Suprapubic skin (tissue), 4 donors: Measurements from ENCODE around the gene ITGA1. TPM values are rescaled to one million over a fixed set of nuclear protein-coding genes. Genes with fewer than 3 reads are reported as not detected.

Experiments used
- DNase-seq, 2 donors: peaks; one replicate each; pipeline ENCODE4 v3.0.0-alpha.2; 2019; ENCODE audit warnings: low spot score in 2 of 2
- H3K27ac ChIP-seq: fragments of 200-600 bp; sonication (generic); one replicate; pipeline ENCODE4 v1.5.1; 2019
- H3K27me3 ChIP-seq: fragments of 200-600 bp; sonication (generic); one replicate; pipeline ENCODE4 v1.5.1; 2019
- H3K36me3 ChIP-seq: fragments of 200-600 bp; sonication (generic); one replicate; pipeline ENCODE4 v1.5.1; 2019
- H3K4me1 ChIP-seq: fragments of 200-600 bp; sonication (generic); one replicate; pipeline ENCODE4 v1.5.1; 2019
- H3K4me3 ChIP-seq: fragments of 200-600 bp; sonication (generic); one replicate; pipeline ENCODE4 v1.5.1; 2019; ENCODE audit warnings: mild to moderate bottlenecking
- H3K9me3 ChIP-seq: fragments of 200-600 bp; sonication (generic); one replicate; pipeline ENCODE4 v1.5.1; 2019
- EP300 ChIP-seq: sonication (generic); formaldehyde crosslinking; IDR thresholded peaks from one replicate; pipeline ENCODE4 v1.6.1; 2017; ENCODE audit warnings: antibody characterized with exemption
- POLR2A ChIP-seq, 2 donors: fragments of 450-650 bp; IDR thresholded peaks; one replicate each; pipeline ENCODE4 v1.6.1; 2017; ENCODE audit warnings: antibody characterized with exemption in 2 of 2, mild to moderate bottlenecking in 2 of 2, moderate library complexity in 2 of 2
- POLR2AphosphoS5 ChIP-seq, 3 donors: sonication (generic); formaldehyde crosslinking; IDR thresholded peaks; one replicate each; pipeline ENCODE4 v1.6.1; 2017; ENCODE audit warnings: antibody characterized with exemption in 3 of 3
- WGBS: methylation state at CpG from one replicate; pipeline ENCODE4 v1.1.5; 2018; 5-methylcytosine and 5-hydroxymethylcytosine counted together
- total RNA-seq, 4 donors: library from RNA; depleted of rRNA; stranded (reverse); fragments of >200 nt; gene quantifications; one replicate each; pipeline ENCODE4 v1.1.0, GENCODE V29; 2016
- TF ChIP-seq, protein P1 (sequence below), 2 donors: fragments of 200-600 bp in 1 of 2; fragments of 450-650 bp in 1 of 2; sonication (generic) in 1 of 2; IDR thresholded peaks; one replicate each; pipeline ENCODE4 v1.5.1; 2016 to 2019; ENCODE audit warnings: antibody characterized with exemption in 2 of 2, mild to moderate bottlenecking in 1 of 2, moderate library complexity in 1 of 2

ITGA1 gene
- total RNA-seq, 4 donors from 2014 or later = 2.4 to 9.8 (median 5.9) TPM

DNA sequence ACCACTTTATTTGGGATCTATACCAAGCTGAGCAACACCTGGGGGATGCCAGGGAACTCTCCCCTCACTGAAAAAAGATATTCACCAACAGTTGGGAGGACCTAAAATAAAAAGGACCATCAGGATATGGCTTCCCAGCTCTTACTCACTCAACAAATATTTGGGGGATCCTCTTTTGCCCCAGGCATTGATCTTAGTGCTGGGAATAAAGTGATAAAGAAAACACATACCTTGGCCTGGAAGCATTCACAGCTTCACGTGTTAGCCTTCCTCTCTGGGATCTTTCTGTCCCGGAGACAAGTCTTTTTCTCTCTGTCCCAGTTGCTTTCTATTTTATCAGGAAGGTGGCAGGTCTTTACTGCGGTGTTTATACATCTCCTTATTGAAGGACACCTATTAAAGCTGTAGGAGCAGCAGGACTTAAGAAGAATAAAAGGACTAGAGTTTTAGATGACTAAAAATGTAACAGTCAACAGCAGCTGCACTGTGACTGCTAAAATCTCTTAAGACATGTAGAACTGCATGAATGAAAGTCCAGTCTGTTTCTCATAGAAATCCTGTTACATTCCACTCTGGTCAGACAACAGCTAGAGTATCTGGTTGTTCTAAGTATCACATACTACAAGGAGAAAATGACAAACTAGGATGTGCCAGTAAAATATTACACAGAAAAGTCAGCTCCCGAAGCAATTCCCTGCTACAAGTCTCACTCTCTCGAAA, 111.4 kb downstream of the ITGA1 start:
- WGBS = 59% methylated on average over 5 of the region's 5 CpGs
- no peak for DNase-seq
- no peak for TF ChIP-seq EP300
- no peak for TF ChIP-seq POLR2AphosphoS5 (IDR thresholded peaks at IDR 0.05)
- no peak for TF ChIP-seq POLR2A (IDR thresholded peaks at IDR 0.05)
- TF ChIP-seq, protein P1, sequence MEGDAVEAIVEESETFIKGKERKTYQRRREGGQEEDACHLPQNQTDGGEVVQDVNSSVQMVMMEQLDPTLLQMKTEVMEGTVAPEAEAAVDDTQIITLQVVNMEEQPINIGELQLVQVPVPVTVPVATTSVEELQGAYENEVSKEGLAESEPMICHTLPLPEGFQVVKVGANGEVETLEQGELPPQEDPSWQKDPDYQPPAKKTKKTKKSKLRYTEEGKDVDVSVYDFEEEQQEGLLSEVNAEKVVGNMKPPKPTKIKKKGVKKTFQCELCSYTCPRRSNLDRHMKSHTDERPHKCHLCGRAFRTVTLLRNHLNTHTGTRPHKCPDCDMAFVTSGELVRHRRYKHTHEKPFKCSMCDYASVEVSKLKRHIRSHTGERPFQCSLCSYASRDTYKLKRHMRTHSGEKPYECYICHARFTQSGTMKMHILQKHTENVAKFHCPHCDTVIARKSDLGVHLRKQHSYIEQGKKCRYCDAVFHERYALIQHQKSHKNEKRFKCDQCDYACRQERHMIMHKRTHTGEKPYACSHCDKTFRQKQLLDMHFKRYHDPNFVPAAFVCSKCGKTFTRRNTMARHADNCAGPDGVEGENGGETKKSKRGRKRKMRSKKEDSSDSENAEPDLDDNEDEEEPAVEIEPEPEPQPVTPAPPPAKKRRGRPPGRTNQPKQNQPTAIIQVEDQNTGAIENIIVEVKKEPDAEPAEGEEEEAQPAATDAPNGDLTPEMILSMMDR (IDR thresholded peaks at IDR 0.05) = no peak

GRCh38 chr5:52903142-52903541, 115.4 kb downstream of the ITGA1 start:
- DNase-seq = no peak
- no peak overlapping the region for H3K27ac ChIP-seq
- H3K36me3 ChIP-seq = no peaks in the 10 kb centered on the region
- H3K4me1 ChIP-seq = no peaks in the 10 kb centered on the region
- no peaks in the 10 kb centered on the region for H3K9me3 ChIP-seq
- H3K4me3 ChIP-seq = no peak overlapping the region
- 82% methylated on average over 2 of the region's 2 CpGs for WGBS
- no peaks in the 10 kb centered on the region for H3K27me3 ChIP-seq
- no peak for TF ChIP-seq POLR2A (IDR thresholded peaks at IDR 0.05)
- TF ChIP-seq POLR2AphosphoS5 (IDR thresholded peaks at IDR 0.05) = no peak
- TF ChIP-seq, protein P1 (IDR thresholded peaks at IDR 0.05) = no peak
- no peak for TF ChIP-seq EP300

More for the DNA sequence above, 111.4 kb downstream of the ITGA1 start:
- no peaks in the 10 kb centered on the region for H3K9me3 ChIP-seq
- no peak overlapping the region for H3K4me3 ChIP-seq
- peaks cover 11% of the 10 kb centered on the region for H3K4me1 ChIP-seq
- no peaks in the 10 kb centered on the region for H3K27me3 ChIP-seq
- H3K27ac ChIP-seq = no peak overlapping the region
- no peaks in the 10 kb centered on the region for H3K36me3 ChIP-seq

GRCh38 chr5:52906343-52906742, 118.6 kb downstream of the ITGA1 start:
- Histone ChIP-seq H3K4me1 (no peaks in the 10 kb centered on the region), H3K9me3 (no peaks in the 10 kb centered on the region), H3K36me3 (no peaks in the 10 kb centered on the region), H3K4me3 (no peak overlapping the region), H3K27ac (no peak overlapping the region), H3K27me3 (no peaks in the 10 kb centered on the region)
- no peak for DNase-seq
- TF ChIP-seq EP300 (no peak), POLR2A (IDR thresholded peaks at IDR 0.05) (no peak), POLR2AphosphoS5 (IDR thresholded peaks at IDR 0.05) (no peak)
- TF ChIP-seq, protein P1 (IDR thresholded peaks at IDR 0.05) = no peak
- 93% methylated on average over 1 of the region's 1 CpG for WGBS

GRCh38 chr5:52906845-52907244, 119.1 kb downstream of the ITGA1 start:
- Histone ChIP-seq H3K4me3 (no peak overlapping the region), H3K4me1 (no peaks in the 10 kb centered on the region), H3K36me3 (no peaks in the 10 kb centered on the region), H3K9me3 (no peaks in the 10 kb centered on the region), H3K27me3 (no peaks in the 10 kb centered on the region), H3K27ac (no peak overlapping the region)
- no peak for DNase-seq
- TF ChIP-seq EP300 (no peak), POLR2A (IDR thresholded peaks at IDR 0.05) (no peak), POLR2AphosphoS5 (IDR thresholded peaks at IDR 0.05) (no peak)
- TF ChIP-seq, protein P1 (IDR thresholded peaks at IDR 0.05) = no peak
- 92% methylated on average over 4 of the region's 4 CpGs for WGBS

- no peaks in the 10 kb centered on the region for H3K27me3 ChIP-seq
- 16% methylated on average over 1 of the region's 1 CpG for WGBS
Measured at GRCh38 chr5:52909192-52909591, 121.5 kb downstream of the ITGA1 start.

More at GRCh38 chr5:52909192-52909591, 121.5 kb downstream of the ITGA1 start:
- Histone ChIP-seq H3K4me3 (no peak overlapping the region), H3K9me3 (no peaks in the 10 kb centered on the region), H3K36me3 (no peaks in the 10 kb centered on the region), H3K27ac (no peak overlapping the region), H3K4me1 (no peaks in the 10 kb centered on the region)
- DNase-seq = no peak
- TF ChIP-seq EP300 = no peak
- TF ChIP-seq, protein P1 (IDR thresholded peaks at IDR 0.05) = no peak
- TF ChIP-seq POLR2A (IDR thresholded peaks at IDR 0.05) = no peak
- no peak for TF ChIP-seq POLR2AphosphoS5 (IDR thresholded peaks at IDR 0.05)
